H9 (cell line): ENCODE data around the gene ATF3. TPM values are rescaled to one million over a fixed set of nuclear protein-coding genes. Genes with fewer than 3 reads are reported as not detected.

Experiments
- DNase-seq: peaks from one replicate; pipeline ENCODE4 v3.0.0-alpha.2; 2017
- H2AFZ ChIP-seq: one replicate; pipeline ENCODE4 v1.6.1; 2013; ENCODE audit warnings: mild to moderate bottlenecking, low read length, control low read depth, moderate library complexity
- H2AK5ac ChIP-seq: 2 replicates; pipeline ENCODE4 v1.6.1; 2013; ENCODE audit warnings: low read length, control low read depth, mixed read lengths; ENCODE audit not compliant: insufficient read length
- H2BK120ac ChIP-seq: one replicate; pipeline ENCODE4 v1.6.1; 2013; ENCODE audit warnings: low read depth, mild to moderate bottlenecking, low read length, control low read depth, inconsistent platforms; ENCODE audit not compliant: poor library complexity, severe bottlenecking
- H2BK12ac ChIP-seq: 2 replicates; pipeline ENCODE4 v1.6.1; 2013; ENCODE audit warnings: low read length, control low read depth, mixed read lengths, low read depth; ENCODE audit not compliant: insufficient read length
- H2BK15ac ChIP-seq: 2 replicates; pipeline ENCODE4 v1.6.1; 2013; ENCODE audit warnings: low read depth, low read length, control low read depth
- H2BK20ac ChIP-seq: one replicate; pipeline ENCODE4 v1.6.1; 2013; ENCODE audit warnings: low read depth, mild to moderate bottlenecking, low read length, control low read depth, inconsistent platforms; ENCODE audit not compliant: poor library complexity, severe bottlenecking
- H2BK5ac ChIP-seq: 2 replicates; pipeline ENCODE4 v1.6.1; 2013; ENCODE audit warnings: low read length, control low read depth, mixed read lengths; ENCODE audit not compliant: insufficient read length
- H3K14ac ChIP-seq: 2 replicates; pipeline ENCODE4 v1.6.1; 2013; ENCODE audit warnings: low read length, control low read depth; ENCODE audit not compliant: insufficient read depth
- H3K18ac ChIP-seq: 2 replicates; pipeline ENCODE4 v1.6.1; 2013; ENCODE audit warnings: low read depth, mild to moderate bottlenecking, mixed read lengths, low read length, control low read depth; ENCODE audit not compliant: insufficient read length
- H3K23ac ChIP-seq: 2 replicates; pipeline ENCODE4 v1.6.1; 2013; ENCODE audit warnings: low read length, control low read depth, mixed read lengths, low read depth; ENCODE audit not compliant: insufficient read length
- H3K23me2 ChIP-seq: 2 replicates; pipeline ENCODE4 v1.6.1; 2013; ENCODE audit warnings: low read depth, mild to moderate bottlenecking, mixed read lengths, low read length, control low read depth; ENCODE audit not compliant: insufficient read length, poor library complexity, severe bottlenecking
- H3K27ac ChIP-seq: 2 replicates; pipeline ENCODE4 v1.5.1; 2013; ENCODE audit warnings: low read length, control low read depth, mixed read lengths, low read depth; ENCODE audit not compliant: insufficient read length
- H3K27me3 ChIP-seq: 2 replicates; pipeline ENCODE4 v1.6.1; 2013; ENCODE audit warnings: low read length, control low read depth, inconsistent platforms; ENCODE audit not compliant: insufficient read depth
- H3K4ac ChIP-seq: 2 replicates; pipeline ENCODE4 v1.6.1; 2013; ENCODE audit warnings: low read depth, mild to moderate bottlenecking, control low read depth, inconsistent platforms, low read length, moderate library complexity
- H3K4me1 ChIP-seq: 2 replicates; pipeline ENCODE4 v1.6.1; 2013; ENCODE audit warnings: low read length, control low read depth, inconsistent platforms; ENCODE audit not compliant: insufficient read depth
- H3K4me2 ChIP-seq: 2 replicates; pipeline ENCODE4 v1.6.1; 2013; ENCODE audit warnings: low read length, control low read depth, mixed read lengths; ENCODE audit not compliant: insufficient read length, insufficient read depth
- H3K56ac ChIP-seq: 2 replicates; pipeline ENCODE4 v1.6.1; 2013; ENCODE audit warnings: low read depth, mild to moderate bottlenecking, mixed read lengths, low read length, control low read depth; ENCODE audit not compliant: insufficient read length
- H3K79me1 ChIP-seq: 2 replicates; pipeline ENCODE4 v1.6.1; 2013; ENCODE audit warnings: low read depth, mild to moderate bottlenecking, moderate library complexity, low read length, control low read depth, inconsistent platforms; ENCODE audit not compliant: insufficient read depth, poor library complexity, severe bottlenecking
- H3K79me2 ChIP-seq: 2 replicates; pipeline ENCODE4 v1.6.1; 2013; ENCODE audit warnings: low read length, control low read depth, inconsistent platforms; ENCODE audit not compliant: insufficient read depth
- H3K9ac ChIP-seq: 2 replicates; pipeline ENCODE4 v1.6.1; 2013; ENCODE audit warnings: low read length, control low read depth, mixed read lengths; ENCODE audit not compliant: insufficient read length; ENCODE audit errors: extremely low read depth
- H3K9me3 ChIP-seq: one replicate; pipeline ENCODE4 v1.6.1; 2013; ENCODE audit warnings: low read depth, low read length, inconsistent platforms; ENCODE audit not compliant: control insufficient read depth
- H3T11ph ChIP-seq: one replicate; pipeline ENCODE4 v1.6.1; 2013; ENCODE audit warnings: mild to moderate bottlenecking, low read length, control low read depth, inconsistent platforms
- H4K20me1 ChIP-seq: one replicate; pipeline ENCODE4 v1.6.1; 2013; ENCODE audit not compliant: control insufficient read depth, insufficient read length, insufficient read depth
- H4K5ac ChIP-seq: 2 replicates; pipeline ENCODE4 v1.6.1; 2013; ENCODE audit warnings: low read depth, mild to moderate bottlenecking, mixed read lengths, low read length, control low read depth; ENCODE audit not compliant: insufficient read length
- H4K8ac ChIP-seq: replicated peaks from 2 replicates; pipeline ENCODE4 v1.6.1; 2013; ENCODE audit warnings: low read length, control low read depth, mixed read lengths, low read depth; ENCODE audit not compliant: insufficient read length
- H4K91ac ChIP-seq: 2 replicates; pipeline ENCODE4 v1.6.1; 2013; ENCODE audit warnings: low read depth, mild to moderate bottlenecking, moderate library complexity, mixed read lengths, low read length, control low read depth; ENCODE audit not compliant: insufficient read length
- H3K27ac Mint-ChIP-seq, 3 experiments: 2 replicates in 2 of 3; 3 replicates in 1 of 3; pipeline ENCODE4 v1.8.0; 2020 to 2021; ENCODE audit warnings: mixed read lengths in 3 of 3, mild to moderate bottlenecking in 1 of 3, moderate library complexity in 1 of 3
- H3K27me3 Mint-ChIP-seq: 2 replicates; pipeline ENCODE4 v1.8.0; 2021; ENCODE audit warnings: low read depth, mild to moderate bottlenecking, moderate library complexity, mixed read lengths
- H3K36me3 Mint-ChIP-seq, 3 experiments: 2 replicates in 2 of 3; 3 replicates in 1 of 3; pipeline ENCODE4 v1.8.0; 2020 to 2021; ENCODE audit warnings: low read depth in 3 of 3, mixed read lengths in 3 of 3; ENCODE audit not compliant: insufficient read depth in 1 of 3
- H3K4me1 Mint-ChIP-seq, 2 experiments: 2 replicates each; pipeline ENCODE4 v1.8.0; 2020; ENCODE audit warnings: mixed read lengths in 2 of 2
- H3K4me3 Mint-ChIP-seq, 2 experiments: 2 replicates in 1 of 2; 3 replicates in 1 of 2; pipeline ENCODE4 v1.8.0; 2020 to 2021; ENCODE audit warnings: mild to moderate bottlenecking in 2 of 2, mixed read lengths in 2 of 2, moderate library complexity in 1 of 2
- H3K9me3 Mint-ChIP-seq, 2 experiments: 2 replicates in 1 of 2; 3 replicates in 1 of 2; pipeline ENCODE4 v1.8.0; 2020; ENCODE audit warnings: mild to moderate bottlenecking in 2 of 2, mixed read lengths in 2 of 2, moderate library complexity in 1 of 2
- CTCF ChIP-seq: fragments of 200-600 bp; sonication (generic); conservative IDR thresholded peaks from 3 replicates; pipeline ENCODE4 v1.8.0; 2021; ENCODE audit warnings: antibody characterized with exemption, mild to moderate bottlenecking
- WGBS: extraction: QIAGEN DNeasy Blood & Tissue Kit; methylation state at CpG from one replicate; pipeline ENCODE4 v1.1.7; 2013; ENCODE audit warnings: missing lambda C conversion rate, low lambda C conversion rate, mixed read lengths; ENCODE audit not compliant: insufficient read length; ENCODE audit errors: extremely low coverage; 5-methylcytosine and 5-hydroxymethylcytosine counted together
- total RNA-seq: library from RNA; stranded (reverse); gene quantifications from 2 replicates; pipeline ENCODE4 v1.2.1, GENCODE V29; 2021

The ATF3 gene
- total RNA-seq, 1 experiment from 2014 or later: 14.7 TPM

GRCh38 chr1:212624976-212625501 is 16.5 kb downstream of the ATF3 start:
- Histone ChIP-seq H4K8ac (no peak overlapping the region), H2BK5ac (no peak overlapping the region), H3K79me1 (no peaks in the 10 kb centered on the region), H3K4me2 (no peak overlapping the region), H2BK120ac (no peak overlapping the region), H3K9me3 (no peaks in the 10 kb centered on the region), H2BK12ac (no peak overlapping the region), H3K9ac (no peak overlapping the region), H4K91ac (no peak overlapping the region), H3K79me2 (no peaks in the 10 kb centered on the region), H3K27me3 (no peaks in the 10 kb centered on the region), H4K5ac (no peak overlapping the region), H3K18ac (no peak overlapping the region), H3K56ac (no peak overlapping the region), H2BK15ac (no peak overlapping the region), H4K20me1 (no peaks in the 10 kb centered on the region), H2AFZ (no peak overlapping the region), H3T11ph (no peak overlapping the region), H2AK5ac (no peak overlapping the region), H2BK20ac (no peak overlapping the region), H3K14ac (no peak overlapping the region), H3K4ac (no peak overlapping the region), H3K23me2 (no peaks in the 10 kb centered on the region), H3K4me1 (peaks cover 3% of the 10 kb centered on the region; the same call in 1 of the 2 replicates), H3K23ac (no peak overlapping the region), H3K27ac (no peak overlapping the region)
- Mint-ChIP-seq H3K4me1 (peaks cover 5 to 7% of the 10 kb centered on the region in 2 experiments), H3K4me3 (no peak overlapping the region), H3K36me3 (peaks cover 2 to 3% (median 2%) of the 10 kb centered on the region in 3 experiments; a peak in 6 of 7 replicates), H3K27ac (no peak overlapping the region), H3K9me3 (no peaks in the 10 kb centered on the region; a peak in 1 of 5 replicates), H3K27me3 (peaks cover 19% of the 10 kb centered on the region)
- no peak for DNase-seq
- no peak for TF ChIP-seq CTCF
- no CpG with 5 or more reads among the region's 18 CpGs for WGBS
